T-helper 22 cell (primary cell): Measurements from ENCODE around the gene MED9.

Source experiments
- DNase-seq: peaks from one replicate; pipeline ENCODE4 v3.0.0-alpha.2; 2020; ENCODE audit warnings: low read depth

Gene MED9

DNA sequence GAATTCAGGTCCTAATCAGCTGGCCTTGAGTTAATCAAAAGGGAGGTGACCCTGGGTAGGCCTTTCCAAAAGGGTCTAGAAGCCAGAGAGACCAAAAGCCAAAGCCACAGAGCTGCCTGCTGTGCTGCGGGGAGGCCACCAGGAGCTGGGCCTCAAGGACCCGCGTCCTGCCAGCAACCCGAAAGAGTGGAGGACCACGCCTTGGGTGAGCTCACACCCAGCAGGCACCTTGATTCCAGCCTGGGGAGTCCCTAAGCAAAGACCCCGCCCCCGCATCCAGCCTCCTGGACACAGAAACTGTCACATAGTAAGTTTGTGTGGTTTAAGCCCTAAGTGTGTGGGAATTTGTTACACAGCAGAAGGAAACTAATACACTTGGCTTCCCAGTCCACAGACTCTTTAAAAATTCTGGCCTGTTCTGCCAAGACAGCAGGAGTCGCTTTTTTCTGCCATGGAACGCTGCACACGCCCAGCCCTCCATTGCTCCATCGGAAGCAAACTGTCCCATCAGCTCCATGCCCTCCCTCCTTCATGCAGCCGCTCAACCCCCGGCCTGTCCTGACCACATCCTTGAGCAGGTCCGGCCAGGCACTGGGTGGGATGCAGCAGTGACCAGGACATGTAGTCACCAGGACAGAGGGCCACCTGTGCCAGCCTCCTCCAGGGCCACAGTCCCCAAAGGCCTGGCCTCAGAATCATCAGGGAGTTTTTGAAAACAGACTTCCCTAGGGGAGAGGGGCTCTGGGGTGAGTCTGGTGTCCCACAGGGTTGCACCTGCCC is 40.3 kb downstream of the MED9 start:
- DNase-seq, result no peak

DNA sequence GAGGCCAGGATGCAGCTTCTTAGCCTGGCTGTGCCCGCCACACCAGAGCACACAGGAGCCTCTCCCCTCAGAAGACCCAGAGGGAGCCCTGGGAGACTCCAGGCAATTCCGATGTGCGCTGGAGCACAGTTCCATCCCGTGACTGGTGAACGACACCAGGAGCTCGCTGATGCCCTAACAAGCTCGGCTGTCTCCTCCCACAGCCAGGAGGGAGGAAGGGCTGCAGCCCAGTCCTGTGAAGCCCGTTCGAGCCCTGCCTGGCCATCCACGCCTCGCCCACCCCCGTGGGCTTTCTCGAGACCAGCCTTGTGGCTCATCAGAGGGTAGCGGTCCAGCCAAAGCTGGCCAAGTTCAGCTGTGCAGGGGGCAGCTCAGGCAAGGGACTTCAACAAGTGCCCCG is 41.2 kb downstream of the MED9 start:
- no peak for DNase-seq

DNA sequence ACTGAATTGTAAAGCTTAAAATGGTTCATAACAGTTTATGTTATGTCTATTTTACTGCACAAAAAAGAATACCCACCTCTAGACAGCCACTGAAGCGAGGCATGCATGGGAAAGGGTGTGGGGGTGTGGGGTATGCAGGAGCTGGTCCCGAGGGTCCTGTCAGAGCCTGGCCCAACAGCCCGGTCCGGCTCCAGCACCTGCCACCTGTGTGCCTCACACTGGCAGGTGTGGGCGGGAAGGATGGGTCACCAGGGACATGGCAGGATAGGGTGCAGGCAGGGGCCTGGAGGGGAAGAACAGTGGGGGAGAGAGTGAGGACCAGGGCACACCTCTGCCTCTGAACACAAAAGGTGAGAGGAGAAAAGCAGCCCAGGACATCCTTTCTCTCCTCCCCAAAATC is 42.2 kb downstream of the MED9 start:
- DNase-seq, result no peak

DNA sequence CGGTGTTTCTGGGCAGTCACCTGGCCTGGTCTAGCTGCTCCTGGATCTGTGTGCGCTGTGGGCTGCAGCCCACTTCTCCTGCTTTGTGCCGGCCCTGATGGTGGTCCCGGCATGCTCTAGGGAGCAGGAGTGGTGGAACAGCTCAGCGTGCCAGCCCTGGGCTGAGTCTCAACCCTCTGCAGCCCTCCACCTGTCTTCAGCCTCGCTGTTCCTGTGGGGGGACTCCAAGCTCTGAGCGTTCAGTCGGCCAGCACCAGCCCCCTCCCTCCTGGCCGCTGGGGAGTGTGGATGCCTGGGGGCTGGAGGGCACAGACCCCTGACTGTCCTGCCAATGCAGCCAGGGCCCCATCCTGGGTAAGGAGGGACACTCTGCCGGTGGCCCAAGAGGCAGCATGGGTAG is 43.1 kb downstream of the MED9 start:
- no peak for DNase-seq

DNA sequence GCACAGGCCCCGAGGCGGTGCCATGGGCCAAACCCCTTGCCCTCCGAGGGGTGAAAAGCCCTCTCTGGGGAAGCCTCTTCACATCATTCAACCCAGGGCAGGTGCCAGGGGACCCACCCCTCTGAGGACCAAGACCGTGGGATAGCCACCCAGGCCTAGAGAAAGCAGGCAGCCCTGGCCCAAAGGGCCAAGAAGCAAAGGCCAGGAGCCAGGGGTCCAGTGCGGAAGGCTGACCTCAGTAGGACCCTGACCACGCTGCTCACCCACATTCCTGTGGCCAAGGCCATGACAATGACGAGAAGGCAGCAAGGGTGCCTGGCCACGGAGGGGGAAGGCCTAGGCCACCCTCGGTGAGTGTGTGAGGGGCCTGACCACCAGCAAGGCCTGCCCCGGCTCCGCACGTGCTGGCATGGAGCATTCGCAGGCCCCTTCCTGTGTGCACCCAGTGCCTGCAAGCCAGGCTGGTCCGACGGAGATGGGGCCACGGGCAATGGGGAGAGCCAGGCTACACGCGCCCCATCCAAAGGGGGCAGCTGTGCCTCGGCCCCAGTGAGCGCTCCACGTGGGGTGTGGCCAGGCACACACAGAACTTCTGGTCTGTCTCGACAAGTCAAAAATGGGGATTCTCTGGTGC is 43.9 kb downstream of the MED9 start:
- no peak for DNase-seq

DNA sequence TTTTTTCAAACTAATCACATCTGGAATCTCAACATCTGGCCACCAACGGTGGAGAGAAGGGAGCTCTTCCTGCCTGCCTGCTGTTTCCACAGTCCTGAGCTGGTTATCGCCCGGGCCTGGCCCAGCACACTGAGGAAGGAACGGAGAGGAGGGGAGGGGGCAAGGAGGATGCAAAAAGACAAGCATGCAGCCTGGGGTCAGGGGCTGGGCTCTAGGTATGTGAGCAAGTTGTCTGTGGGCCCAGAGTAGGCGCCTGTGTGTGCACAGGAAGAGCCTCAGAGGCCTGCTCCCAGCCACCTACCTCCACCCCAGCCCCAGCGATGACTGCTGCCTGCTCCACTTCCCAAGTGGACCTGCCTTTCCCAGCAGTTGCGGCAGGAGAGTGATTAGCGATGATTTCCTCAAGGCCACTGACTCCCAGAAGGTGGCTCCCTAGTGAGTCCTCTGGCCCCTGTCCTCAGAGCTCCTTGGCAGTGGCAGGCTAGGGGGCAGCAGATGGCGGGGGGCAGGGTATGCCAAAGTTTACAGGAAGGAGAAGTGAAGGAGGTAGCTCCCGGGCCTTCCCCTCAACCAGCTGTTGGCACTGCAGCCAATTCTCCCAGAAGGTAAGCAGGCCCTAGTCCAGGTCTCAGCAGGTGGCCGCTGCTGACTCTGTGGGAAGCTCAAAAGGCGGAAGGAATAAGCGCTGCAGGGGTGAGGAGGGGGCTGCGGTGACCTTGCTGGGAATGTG is 46.4 kb downstream of the MED9 start:
- DNase-seq, result no peak

DNA sequence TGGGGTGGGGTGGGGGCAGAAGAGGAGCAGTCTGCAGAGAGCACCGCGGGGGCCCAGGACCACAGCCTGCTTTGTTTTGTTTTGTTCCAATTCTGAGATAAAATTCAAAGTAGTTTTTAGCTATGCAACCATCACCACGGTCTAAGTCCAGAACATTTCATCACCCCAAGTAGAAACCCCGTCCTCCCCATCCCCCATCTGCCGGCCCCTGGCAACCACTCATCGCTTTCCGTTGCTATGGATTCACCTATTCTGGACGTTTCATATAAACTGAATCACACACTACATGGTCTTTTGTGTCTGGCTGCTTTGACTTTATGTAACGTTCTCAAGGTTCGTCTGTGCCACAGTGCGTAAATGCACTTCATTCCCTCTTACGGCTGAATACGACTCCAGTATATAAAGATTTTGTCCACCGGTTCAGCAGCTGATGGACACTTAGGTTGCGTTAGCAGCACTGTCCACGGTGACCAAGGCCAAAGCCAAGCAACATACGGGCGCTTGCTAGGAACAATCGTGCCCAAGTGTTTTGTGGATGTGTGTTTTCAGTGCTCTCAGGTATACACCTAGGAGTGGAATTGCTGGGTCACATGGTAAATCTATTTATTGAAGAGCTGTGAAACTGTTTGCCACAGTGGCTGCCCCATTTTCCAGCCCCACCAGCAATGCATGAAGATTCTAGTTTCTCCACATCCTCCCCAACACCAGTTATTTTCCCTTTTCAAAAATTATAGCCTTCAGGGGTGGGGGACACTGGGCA is 47.1 kb downstream of the MED9 start:
- DNase-seq, result no peak

DNA sequence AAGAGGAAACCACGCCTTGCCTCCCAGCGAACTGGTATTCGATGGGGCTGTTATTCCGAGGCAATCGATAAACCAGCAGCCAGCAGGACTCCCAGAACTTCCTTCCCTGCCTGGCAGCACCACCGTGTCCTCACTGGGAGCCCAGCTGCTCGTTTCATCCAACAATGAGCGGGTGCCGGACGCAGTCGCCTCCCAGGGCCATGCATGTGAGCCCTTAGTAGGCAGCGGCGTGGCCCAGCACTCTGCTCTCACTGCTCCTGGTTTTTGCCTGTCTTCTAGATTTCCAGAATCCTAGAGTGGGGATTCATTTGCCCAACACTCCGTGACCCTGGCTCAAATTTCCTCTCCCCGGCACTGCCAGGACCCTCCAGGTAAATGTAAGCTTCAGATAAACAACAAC is 48.5 kb downstream of the MED9 start:
- DNase-seq, result no peak

DNA sequence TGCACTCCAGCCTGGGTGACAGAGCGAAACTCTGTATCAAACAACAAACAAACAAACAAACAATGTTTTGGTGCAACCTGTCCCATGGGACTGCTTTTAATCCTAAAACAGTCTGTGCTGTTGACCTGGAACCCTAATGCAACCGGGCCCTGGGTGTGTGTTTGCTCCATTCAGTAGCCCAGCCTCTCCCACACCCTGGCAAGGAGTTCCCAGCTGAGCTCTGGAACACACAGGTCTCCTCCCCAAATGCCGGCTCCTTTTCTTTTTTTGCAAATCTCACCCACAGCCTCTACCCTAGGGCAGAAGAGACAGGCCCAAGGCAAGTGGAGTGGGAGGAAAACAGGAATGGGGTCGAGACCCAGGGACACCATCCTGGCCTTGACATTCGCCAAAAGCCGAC is 49.2 kb downstream of the MED9 start:
- DNase-seq, result no peak

DNA sequence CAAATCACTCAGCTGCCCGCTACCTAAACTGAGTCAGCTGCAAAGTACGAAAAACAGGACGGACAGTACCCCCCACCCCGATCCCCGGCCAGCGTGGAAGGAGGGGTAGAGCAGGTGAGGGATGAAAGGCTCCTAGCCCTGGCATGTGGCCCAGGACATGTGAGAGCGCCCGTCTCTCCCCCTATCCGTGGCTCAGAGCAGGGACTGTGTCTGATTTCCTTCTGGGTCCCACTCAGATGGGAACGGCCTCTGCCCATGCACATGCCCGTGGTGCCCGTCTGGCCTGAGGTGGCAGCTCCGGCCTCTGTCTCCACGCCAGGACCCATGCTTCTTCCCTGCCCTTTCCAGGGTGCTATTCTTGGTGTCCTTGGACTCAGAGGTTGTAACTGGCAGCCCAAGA is 49.6 kb downstream of the MED9 start:
- no peak for DNase-seq

DNA sequence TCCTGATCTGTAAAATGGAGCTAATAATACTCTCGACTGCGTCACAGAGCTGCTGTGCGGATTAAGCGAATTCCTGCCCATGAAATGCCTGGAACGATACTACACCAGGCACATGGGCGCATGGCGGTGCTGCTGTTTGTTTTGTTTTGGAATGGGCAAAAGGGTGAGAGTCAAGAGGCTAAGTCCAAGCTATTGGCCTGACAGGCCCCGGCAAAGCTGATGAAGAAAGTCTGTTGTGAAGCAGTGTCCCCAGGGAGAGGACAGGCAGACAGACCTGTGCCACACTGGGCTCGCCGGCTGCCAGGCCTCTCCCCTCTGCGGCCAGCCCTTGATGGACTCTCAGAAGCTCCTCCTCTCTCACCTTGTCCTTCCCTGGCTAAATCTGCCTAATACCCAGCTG is 50.7 kb downstream of the MED9 start:
- DNase-seq, result no peak

DNA sequence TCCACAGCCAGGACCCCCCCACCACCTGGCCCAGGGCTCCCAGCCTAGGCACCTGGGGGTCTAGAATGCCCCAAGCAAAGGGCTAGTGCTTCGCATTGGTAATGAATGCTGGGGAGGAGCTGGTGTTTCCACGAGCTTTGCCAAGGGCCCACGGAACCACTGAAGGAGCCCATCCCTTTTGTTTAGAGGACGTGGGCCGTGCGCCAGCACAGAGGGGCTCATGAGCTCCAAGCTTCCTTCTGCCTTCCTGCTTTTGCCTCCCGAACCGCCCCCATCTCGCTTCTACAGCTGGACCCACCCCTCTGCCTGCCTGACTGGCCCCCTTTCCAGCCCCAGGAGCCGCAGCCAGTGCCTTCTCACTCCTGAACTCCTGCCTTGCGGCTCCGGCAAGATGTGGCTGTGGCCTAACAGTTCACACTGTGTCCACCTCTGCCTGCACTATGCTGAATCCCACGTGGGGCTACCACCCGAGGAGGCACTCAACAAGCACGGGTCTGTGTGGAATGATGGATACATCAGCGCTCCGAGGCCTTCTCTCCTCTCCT is 51.2 kb downstream of the MED9 start:
- DNase-seq, result no peak

DNA sequence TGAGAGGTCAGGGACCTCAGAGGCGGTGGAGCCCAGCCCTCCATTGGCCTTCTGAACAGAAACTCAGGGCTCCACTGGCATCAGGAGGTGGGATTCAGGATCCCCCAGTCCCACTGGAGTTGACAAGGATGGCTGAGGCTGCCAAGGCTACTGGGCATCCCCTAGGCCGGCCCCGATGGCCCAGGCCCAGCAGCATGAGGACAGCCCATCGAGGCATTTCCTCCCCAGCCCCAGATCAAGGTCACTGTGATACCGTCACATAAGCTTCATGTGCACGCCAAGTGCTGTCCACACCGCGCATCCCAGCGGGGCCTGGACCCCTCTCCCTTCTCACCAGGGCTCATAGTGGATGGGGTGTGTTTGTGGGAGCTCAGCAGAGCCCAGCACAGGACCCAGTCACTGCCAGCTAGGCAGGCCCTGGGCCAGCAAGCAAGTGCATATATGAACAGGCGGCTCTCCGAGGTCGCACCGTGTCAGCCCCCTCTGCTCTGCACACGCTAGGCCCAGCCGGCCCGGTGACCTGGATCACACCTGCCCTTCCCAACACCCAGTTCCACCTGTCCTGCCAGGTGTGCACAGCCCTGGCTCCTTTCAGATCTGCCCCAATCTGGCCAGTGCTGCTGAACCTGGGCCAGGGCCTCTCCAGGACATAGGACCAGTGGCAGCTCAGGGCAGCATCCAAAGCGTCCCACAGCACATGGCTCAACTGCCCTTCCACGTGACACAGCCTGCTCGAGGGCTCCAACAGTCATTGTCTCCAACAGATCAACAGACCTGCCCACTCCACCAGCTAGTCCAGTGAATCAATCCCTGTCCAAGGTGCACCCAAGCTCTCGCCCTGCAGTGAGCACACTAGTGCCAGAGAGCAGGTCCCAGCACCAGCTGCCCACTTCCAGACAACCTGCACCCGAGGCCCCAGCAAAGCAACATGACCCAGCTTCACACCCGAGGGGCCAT is 52.2 kb downstream of the MED9 start:
- no peak for DNase-seq

DNA sequence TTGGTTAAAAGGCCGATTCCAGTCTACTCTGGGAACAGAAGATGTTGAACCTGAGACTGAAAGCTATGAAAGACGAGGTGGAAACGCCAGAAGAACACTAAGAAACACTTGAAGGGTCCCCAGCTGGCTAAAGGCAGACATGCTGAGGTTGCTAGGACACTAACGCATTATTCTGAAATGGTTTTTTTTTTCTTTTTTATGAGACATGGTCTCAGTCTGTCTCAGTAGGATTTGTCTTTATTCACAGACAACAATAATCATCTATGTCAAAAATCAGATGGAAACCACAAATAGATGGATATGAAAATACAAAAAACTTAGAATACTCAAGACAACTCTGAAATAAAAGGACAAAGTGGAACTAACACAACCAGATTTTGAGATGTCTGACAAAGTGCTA is 54.4 kb downstream of the MED9 start:
- no peak for DNase-seq

DNA sequence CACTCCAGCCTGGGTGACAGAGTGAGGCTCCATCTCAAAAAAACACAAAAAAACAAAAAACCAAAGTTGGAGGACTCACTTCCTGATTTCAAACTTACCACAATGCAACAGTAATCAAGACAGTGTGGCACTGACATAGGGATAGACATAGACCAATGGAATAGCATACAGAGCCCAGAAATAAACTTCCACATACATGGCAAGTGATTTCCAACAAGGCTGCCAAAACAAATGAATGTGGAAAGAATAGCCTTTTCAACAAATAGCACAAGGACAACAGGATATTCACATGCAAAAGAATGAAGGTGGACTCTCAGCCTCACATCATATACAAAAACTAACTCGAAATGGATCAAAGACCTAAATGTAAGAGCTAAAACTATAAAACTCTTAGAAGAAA is 56.2 kb downstream of the MED9 start:
- DNase-seq, result no peak

DNA sequence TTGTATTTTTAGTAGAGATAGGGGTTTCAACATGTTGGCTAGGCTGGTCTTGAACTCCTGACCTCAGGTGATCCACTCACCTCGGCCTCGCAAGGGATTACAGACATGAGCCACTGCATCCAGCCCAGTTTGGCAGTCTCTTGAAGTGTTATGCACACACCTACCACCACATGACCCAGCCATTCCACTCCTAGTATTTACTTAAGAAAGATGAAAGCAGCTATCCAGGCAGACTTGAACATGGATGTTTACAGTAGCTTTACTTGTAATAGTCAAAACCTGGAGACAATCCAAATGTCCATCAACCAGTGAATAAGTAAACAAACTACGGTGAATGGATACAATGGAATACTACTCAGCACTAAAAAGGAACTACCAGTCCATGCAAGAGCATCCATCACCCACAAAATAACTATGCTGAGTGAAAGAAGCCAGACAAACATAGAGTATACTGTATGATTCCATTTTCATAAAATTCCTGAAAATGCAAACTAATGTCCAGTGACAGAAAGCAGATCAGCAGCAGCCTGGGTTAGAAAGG is 57.2 kb downstream of the MED9 start:
- DNase-seq, result no peak

DNA sequence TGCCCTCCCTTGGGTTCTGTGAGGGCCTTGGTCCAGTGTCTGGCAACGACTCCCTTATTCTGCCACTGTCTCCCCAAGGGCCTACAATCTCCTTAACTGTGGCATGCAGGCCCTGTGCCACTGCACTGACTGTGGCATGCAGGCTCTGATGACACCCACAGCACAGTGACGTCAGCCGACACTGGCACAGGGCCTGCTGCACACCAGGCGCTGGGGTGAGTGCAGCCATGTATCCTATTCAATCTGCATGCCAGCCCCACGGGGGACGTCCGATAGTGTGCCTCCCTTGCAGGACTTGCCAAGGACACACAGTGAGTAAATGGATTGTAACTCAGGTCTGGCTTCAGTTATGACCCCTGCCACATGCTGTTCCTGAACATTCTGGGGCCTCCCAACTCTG is 59.2 kb downstream of the MED9 start:
- no peak for DNase-seq

DNA sequence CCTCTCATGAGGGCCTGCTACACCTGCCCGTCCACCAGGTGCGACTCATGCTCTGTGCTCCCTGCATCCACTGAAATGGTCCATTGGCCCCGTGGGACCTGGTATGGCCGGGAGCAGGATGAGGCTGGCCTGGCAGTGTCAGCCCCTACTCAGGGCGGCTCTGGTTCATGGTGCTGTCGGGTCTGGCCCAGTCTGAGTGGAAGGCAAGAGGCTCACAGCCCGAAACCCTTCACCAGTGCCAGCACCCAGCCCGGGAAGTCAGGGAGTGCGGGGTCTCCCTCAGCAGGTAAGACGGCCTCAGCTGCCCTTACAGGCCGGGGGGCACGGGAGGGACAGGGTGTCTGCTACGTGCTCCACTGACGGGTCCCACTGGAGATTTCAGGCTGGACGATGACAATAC is 59.9 kb downstream of the MED9 start:
- no peak for DNase-seq

DNA sequence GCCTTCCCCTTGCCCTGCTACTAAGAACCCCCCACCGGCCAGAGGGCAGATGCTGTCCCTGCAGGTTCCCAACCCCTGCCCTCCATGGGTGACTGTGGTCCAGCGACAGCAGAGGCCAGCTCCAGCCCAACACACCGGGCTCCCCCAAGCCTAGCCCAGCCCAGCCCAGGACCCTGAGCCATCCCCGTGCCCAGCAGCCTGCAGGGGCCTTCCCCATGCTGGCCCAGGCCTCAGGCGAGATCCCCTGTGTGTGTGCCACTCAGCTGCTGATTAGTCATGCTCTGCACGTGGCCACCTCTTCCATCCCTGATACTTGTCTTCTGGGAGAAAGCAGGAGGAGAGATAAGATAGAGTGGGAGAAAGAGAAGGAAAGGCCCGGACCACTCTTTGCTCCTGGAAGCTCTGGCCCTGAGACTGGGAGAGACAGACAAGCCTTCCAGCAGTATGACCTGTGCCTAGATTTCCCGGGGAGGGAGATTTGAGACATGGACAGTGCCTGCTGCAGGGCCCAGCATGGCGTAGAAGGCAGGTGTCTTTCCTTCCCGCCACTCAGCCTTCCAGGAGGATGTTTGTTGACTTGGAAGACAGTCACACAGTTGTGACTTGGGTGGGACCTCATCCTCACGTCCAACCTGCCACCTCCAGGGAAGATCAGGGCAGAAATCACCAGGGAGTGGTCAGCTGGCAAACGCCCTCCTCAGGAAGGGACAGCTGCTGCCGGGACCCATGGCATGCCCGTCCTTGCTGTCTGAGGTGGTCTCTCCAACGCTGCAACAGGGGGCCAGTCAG is 60.7 kb downstream of the MED9 start:
- no peak for DNase-seq
